Measurements from ENCODE around the gene B3GNT2.
"Not testable (repeated sequence)": the region's sequence is repeated elsewhere in the genome, so short reads cannot be mapped to it uniquely, and the experiment has no call there.

Gene B3GNT2

GRCh38 chr2:62238236-62238635 is 42.3 kb downstream of the B3GNT2 start:
- DNase-seq (ENCODE audit: low read depth): no peak

GRCh38 chr2:62240546-62240945 is 44.6 kb downstream of the B3GNT2 start:
- DNase-seq (ENCODE audit: low read depth): no peak

GRCh38 chr2:62243983-62244382 is 48.1 kb downstream of the B3GNT2 start:
- DNase-seq (ENCODE audit: low read depth): no peak

- no peak for DNase-seq (ENCODE audit: low read depth)
These were observed 52.3 kb downstream of the B3GNT2 start for GRCh38 chr2:62248226-62248625.

GRCh38 chr2:62250239-62250638 is 54.3 kb downstream of the B3GNT2 start:
- DNase-seq (ENCODE audit: low read depth): no peak

- no peak for DNase-seq (ENCODE audit: low read depth)
These were observed 58.7 kb downstream of the B3GNT2 start for GRCh38 chr2:62254424-62255266.

DNA sequence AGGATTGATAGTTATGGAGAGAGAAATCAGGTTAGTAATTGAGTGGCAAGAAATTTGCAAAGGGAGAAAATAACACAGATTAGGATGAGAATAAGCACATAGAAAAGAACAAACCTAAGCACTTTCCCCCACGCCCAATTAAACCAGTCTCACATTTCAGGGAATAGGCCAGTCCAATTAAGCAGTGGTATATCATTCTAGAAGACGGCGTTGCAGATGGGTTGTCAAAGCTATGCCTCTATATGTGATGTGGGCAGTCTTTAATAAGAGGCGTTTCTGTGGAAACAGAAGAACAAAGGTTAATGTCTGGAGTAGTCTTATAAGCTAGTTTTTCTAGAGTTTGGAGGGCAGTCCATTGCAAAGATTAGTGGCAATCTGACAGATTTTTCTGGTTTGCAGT is 61.6 kb downstream of the B3GNT2 start:
- DNase-seq (ENCODE audit: low read depth): no peak

- DNase-seq (ENCODE audit: low read depth): no peak
These were observed 67.3 kb downstream of the B3GNT2 start for GRCh38 chr2:62263076-62263715.

DNA sequence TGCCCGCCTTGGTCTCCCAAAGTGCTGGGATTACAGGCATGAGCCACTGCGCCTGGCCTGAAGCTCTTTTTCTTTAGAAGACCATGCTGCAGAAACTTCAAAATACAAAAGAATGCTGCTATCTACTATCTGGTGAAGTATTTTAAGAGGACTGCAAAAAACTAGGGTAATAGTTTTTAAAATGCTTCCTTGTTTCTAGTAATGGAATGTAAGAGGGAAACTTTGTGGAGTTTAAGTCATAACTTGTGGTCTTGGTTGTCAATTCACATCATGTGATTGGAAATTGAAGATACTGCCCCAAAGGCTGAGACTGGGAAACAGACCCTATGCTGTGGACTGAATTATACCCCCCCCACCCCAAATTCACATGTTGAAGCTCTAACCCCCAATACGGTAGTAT is 68.3 kb downstream of the B3GNT2 start:
- no peak for DNase-seq (ENCODE audit: low read depth)

DNA sequence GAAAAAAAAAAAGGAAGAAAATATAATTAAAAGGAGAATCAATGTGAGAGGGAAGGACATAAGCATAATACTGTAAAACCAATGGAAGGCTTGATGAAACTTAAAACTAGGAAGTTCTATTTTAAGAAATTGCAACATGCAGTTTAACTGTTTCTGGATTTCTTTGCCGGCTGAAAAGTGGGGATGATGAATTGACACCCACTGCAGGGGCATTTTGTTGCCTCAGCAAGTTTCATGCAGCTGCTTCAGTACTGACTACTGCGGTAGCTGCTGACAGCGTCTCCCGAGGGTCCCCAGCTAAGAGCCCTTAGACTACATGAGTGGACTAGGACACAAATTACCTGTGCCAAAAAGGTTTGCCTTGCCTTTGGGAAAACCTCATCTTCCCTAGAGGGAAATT is 69.2 kb downstream of the B3GNT2 start:
- DNase-seq (ENCODE audit: low read depth): no peak

GRCh38 chr2:62266433-62267038 is 70.6 kb downstream of the B3GNT2 start:
- no peak for DNase-seq (ENCODE audit: low read depth)

DNA sequence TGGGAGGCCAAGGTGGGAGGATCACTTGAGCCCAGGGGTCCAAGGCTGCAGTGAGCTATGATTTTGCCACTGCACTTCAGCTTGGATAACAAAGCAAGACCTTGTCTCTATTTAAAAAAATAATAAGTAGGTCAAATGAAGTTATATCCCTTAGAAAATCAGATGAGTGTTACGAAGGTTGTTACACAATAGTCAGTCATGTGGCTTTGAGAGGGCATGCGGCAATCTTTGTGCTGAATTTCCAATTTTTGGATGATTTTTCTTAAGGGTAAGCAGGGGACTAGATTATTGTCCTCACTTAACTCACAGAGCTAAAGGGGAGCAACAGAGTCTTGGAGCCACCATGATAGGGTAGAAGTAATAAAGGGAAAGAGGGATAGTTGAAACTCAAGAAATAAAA is 71.8 kb downstream of the B3GNT2 start:
- no peak for DNase-seq (ENCODE audit: low read depth)

DNA sequence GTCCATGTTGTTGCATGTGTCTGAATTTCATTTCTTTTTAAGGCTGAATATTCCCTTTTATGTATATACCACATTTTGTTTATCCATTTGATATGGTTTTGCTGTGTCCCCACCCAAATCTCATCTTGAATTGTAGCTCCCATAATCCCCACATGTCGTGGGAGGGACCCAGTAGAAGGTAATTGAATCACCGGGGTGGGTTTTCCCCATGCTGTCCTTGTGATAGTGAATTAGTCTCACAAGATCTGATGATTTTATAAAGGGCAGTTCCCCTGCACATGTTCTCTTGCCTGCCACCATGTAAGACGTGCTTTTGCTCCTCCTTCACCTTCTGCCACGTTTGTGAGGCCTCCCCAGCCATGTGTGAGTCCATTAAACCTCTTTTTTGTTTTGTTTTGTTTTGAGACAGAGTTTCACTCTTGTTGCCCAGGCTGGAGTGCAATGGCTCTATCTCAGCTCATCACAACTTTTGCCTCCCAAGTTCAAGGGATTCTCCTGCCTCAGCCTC is 72.8 kb downstream of the B3GNT2 start:
- not testable (repeated sequence) for DNase-seq (ENCODE audit: low read depth)

DNA sequence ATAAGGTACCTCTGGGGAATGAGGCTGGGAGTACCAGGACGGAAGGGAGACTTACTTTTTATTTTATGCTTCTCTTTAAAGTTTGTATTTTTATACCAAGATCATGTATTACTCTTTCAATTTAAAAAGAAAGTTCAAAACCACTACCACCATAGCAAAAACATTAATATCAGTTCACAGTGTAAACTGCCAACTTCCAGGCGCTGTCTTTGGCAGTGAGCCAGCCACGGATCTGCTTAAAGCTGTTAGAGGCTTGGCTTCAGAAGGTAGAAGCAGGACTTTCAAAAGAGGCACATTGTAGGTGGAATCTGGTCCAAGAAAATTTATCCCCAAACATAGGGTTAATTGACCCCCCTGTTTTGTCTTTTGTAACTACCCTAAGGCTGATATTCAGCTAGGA is 74.8 kb downstream of the B3GNT2 start:
- no peak for DNase-seq (ENCODE audit: low read depth)
